ENCODE measurements around the gene CFAP299. TPM values are rescaled to one million over a fixed set of nuclear protein-coding genes. Genes with fewer than 3 reads are reported as not detected.

Gene CFAP299
- total RNA-seq, 1 experiment from 2014 or later: not detected

DNA sequence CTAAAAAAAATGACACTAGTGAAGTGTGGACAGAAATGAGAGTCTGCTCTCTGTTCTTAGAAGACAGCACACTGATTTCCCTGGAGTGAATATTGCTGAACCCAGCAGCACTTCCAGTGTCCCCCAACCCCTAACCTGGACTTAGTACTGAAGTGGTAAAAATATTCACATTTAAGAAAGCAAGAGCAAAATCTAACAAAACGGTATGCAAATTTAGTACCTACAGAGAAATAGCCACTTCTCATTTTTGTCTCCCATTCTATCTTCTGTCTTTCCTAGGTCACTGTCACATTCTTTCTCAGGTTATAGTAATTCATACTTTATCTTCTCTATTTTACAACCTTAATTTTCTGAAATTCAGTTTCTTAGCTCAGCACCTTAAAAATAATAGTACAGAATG is 274.7 kb downstream of the CFAP299 start:
- ChIA-PET CTCF (no interaction called here), POLR2A (no interaction called here)
- H3K27me3 ChIP-seq (ENCODE audit: insufficient read depth, low read length): peaks cover 28% of the 10 kb centered on the region; the same call in 1 of the 2 replicates

More for the DNA sequence above, 274.7 kb downstream of the CFAP299 start:
- intact Hi-C loops (cut with micrococcal nuclease): no loop called here
- Histone ChIP-seq H3K4me1 (ENCODE audit: control insufficient read depth in 1 of 2, insufficient read depth in 2 of 2, low read length in 2 of 2) (no peaks in the 10 kb centered on the region), H3K4me3 (replicated peaks in 1 of 2; ENCODE audit: low read depth in 1 of 2, low read length in 2 of 2) (no peak overlapping the region), H3K9ac (ENCODE audit: low read length) (no peak overlapping the region), H3K4me2 (ENCODE audit: low read length) (no peak overlapping the region), H3K9me2 (ENCODE audit: insufficient read depth) (no peaks in the 10 kb centered on the region), H3K27ac (ENCODE audit: low read depth, low read length) (no peak overlapping the region), H3K9me3 (ENCODE audit: control insufficient read depth in 1 of 2, insufficient read depth in 1 of 2, low read depth in 1 of 2, low read length in 2 of 2) (no peaks in the 10 kb centered on the region), H4K20me1 (ENCODE audit: insufficient read depth) (no peaks in the 10 kb centered on the region; the same call in 1 of the 2 replicates), H3K36me3 (ENCODE audit: control insufficient read depth in 1 of 2, insufficient read depth in 2 of 2, low read length in 2 of 2) (no peaks in the 10 kb centered on the region), H2AFZ (ENCODE audit: low read depth, low read length, poor library complexity, severe bottlenecking) (no peak overlapping the region), H3K79me2 (ENCODE audit: insufficient read depth, low read length) (no peaks in the 10 kb centered on the region)
- BruUV-seq (replicated peaks): no TSS peak
- ATAC-seq (no peak), DNase-seq (ENCODE audit: low read depth, low spot score) (no peak)
- TF ChIP-seq ZNF274 (IDR thresholded peaks at IDR 0.05; ENCODE audit: low read depth, low read length): no peak
- no peak for TF ChIP-seq YY1 (IDR thresholded peaks at IDR 0.05; ENCODE audit: extremely low read depth, insufficient replicate concordance, low read depth, low read length)
- TF ChIP-seq CEBPB (IDR thresholded peaks at IDR 0.05; ENCODE audit: low read depth): no peak
- TF ChIP-seq, protein P1, sequence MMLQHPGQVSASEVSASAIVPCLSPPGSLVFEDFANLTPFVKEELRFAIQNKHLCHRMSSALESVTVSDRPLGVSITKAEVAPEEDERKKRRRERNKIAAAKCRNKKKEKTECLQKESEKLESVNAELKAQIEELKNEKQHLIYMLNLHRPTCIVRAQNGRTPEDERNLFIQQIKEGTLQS (IDR thresholded peaks at IDR 0.05): no peak
- TF ChIP-seq SIN3A (IDR thresholded peaks at IDR 0.05; ENCODE audit: low read depth): no peak
- no peak for TF ChIP-seq EGR1 (IDR thresholded peaks at IDR 0.05; ENCODE audit: low read depth)
- no peak for TF ChIP-seq SP1 (IDR thresholded peaks at IDR 0.05; ENCODE audit: low read depth)
- TF ChIP-seq, protein P2, sequence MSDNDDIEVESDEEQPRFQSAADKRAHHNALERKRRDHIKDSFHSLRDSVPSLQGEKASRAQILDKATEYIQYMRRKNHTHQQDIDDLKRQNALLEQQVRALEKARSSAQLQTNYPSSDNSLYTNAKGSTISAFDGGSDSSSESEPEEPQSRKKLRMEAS (IDR thresholded peaks at IDR 0.05): no peak
- TF ChIP-seq CBX3 (IDR thresholded peaks at IDR 0.05; ENCODE audit: low read depth): no peak
- TF ChIP-seq SRF (IDR thresholded peaks at IDR 0.05; ENCODE audit: low read depth): no peak
- TF ChIP-seq RAD21 (IDR thresholded peaks at IDR 0.05; ENCODE audit: low read depth): no peak
- TF ChIP-seq JUND (IDR thresholded peaks at IDR 0.05): no peak
- TF ChIP-seq POLR2A (IDR thresholded peaks at IDR 0.05; ENCODE audit: borderline replicate concordance, extremely low read depth, insufficient read depth, insufficient read length): no peak
- no peak for TF ChIP-seq EZH2phosphoT487 (IDR thresholded peaks at IDR 0.05; ENCODE audit: borderline replicate concordance)
- TF ChIP-seq, protein P3, sequence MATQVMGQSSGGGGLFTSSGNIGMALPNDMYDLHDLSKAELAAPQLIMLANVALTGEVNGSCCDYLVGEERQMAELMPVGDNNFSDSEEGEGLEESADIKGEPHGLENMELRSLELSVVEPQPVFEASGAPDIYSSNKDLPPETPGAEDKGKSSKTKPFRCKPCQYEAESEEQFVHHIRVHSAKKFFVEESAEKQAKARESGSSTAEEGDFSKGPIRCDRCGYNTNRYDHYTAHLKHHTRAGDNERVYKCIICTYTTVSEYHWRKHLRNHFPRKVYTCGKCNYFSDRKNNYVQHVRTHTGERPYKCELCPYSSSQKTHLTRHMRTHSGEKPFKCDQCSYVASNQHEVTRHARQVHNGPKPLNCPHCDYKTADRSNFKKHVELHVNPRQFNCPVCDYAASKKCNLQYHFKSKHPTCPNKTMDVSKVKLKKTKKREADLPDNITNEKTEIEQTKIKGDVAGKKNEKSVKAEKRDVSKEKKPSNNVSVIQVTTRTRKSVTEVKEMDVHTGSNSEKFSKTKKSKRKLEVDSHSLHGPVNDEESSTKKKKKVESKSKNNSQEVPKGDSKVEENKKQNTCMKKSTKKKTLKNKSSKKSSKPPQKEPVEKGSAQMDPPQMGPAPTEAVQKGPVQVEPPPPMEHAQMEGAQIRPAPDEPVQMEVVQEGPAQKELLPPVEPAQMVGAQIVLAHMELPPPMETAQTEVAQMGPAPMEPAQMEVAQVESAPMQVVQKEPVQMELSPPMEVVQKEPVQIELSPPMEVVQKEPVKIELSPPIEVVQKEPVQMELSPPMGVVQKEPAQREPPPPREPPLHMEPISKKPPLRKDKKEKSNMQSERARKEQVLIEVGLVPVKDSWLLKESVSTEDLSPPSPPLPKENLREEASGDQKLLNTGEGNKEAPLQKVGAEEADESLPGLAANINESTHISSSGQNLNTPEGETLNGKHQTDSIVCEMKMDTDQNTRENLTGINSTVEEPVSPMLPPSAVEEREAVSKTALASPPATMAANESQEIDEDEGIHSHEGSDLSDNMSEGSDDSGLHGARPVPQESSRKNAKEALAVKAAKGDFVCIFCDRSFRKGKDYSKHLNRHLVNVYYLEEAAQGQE (IDR thresholded peaks at IDR 0.05; ENCODE audit: low read depth): no peak
- no peak for TF ChIP-seq EZH2 (IDR thresholded peaks at IDR 0.05)
- TF ChIP-seq ELF1 (IDR thresholded peaks at IDR 0.05; ENCODE audit: borderline replicate concordance, low read depth): no peak
- TF ChIP-seq, protein P4, sequence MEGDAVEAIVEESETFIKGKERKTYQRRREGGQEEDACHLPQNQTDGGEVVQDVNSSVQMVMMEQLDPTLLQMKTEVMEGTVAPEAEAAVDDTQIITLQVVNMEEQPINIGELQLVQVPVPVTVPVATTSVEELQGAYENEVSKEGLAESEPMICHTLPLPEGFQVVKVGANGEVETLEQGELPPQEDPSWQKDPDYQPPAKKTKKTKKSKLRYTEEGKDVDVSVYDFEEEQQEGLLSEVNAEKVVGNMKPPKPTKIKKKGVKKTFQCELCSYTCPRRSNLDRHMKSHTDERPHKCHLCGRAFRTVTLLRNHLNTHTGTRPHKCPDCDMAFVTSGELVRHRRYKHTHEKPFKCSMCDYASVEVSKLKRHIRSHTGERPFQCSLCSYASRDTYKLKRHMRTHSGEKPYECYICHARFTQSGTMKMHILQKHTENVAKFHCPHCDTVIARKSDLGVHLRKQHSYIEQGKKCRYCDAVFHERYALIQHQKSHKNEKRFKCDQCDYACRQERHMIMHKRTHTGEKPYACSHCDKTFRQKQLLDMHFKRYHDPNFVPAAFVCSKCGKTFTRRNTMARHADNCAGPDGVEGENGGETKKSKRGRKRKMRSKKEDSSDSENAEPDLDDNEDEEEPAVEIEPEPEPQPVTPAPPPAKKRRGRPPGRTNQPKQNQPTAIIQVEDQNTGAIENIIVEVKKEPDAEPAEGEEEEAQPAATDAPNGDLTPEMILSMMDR (IDR thresholded peaks at IDR 0.05 in 2 of 3, conservative IDR thresholded peaks at IDR 0.05 in 1 of 3; ENCODE audit: borderline replicate concordance in 1 of 3, insufficient read depth in 1 of 3, low read depth in 2 of 3, low read length in 2 of 3): no peak
- no peak for TF ChIP-seq ZFX (IDR thresholded peaks at IDR 0.05)
- RAD21 ChIA-PET (ENCODE audit: low non-redundant PET in 1 of 2, low total read pairs in 2 of 2, uncharacterized antibody in 2 of 2, unreplicated experiment in 2 of 2): no interaction called here

Measured in HCT116 (cell line).